ENCODE data around the gene WWP2. TPM values are rescaled to one million over a fixed set of nuclear protein-coding genes. Genes with fewer than 3 reads are reported as not detected.
"Not testable (repeated sequence)": the region's sequence is repeated elsewhere in the genome, so short reads cannot be mapped to it uniquely, and the experiment has no call there.

Gene WWP2
- total RNA-seq, 1 experiment from 2014 or later = 15.3 TPM

GRCh38 chr16:69941251-69942098 is 179.3 kb downstream of the WWP2 start:
- DNase-seq (ENCODE audit: low read depth) = no peak

- DNase-seq (ENCODE audit: low read depth) = no peak
Measured at GRCh38 chr16:69942099-69942491, 180.0 kb downstream of the WWP2 start.

GRCh38 chr16:69942627-69943170 is 180.6 kb downstream of the WWP2 start:
- no peak for DNase-seq (ENCODE audit: low read depth)

- DNase-seq (ENCODE audit: low read depth) = not testable (repeated sequence)
Measured at GRCh38 chr16:69943241-69944036, 181.3 kb downstream of the WWP2 start.

GRCh38 chr16:69950411-69950810 is 188.3 kb downstream of the WWP2 start:
- DNase-seq (ENCODE audit: low read depth) = not testable (repeated sequence)

- not testable (repeated sequence) for DNase-seq (ENCODE audit: low read depth)
Measured at GRCh38 chr16:69951017-69951671, 189.0 kb downstream of the WWP2 start, which contains the start of gene CLEC18A. Gene CLEC18A (plus strand): TSS chr16:69951334. CDS start chr16:69951367, 33 bp downstream.

GRCh38 chr16:69951672-69952031 is 189.5 kb downstream of the WWP2 start:
- DNase-seq (ENCODE audit: low read depth) = not testable (repeated sequence)

- DNase-seq (ENCODE audit: low read depth) = not testable (repeated sequence)
Measured at GRCh38 chr16:69952116-69952515, 190.0 kb downstream of the WWP2 start.

GRCh38 chr16:69952572-69953355 is 190.6 kb downstream of the WWP2 start:
- DNase-seq (ENCODE audit: low read depth) = not testable (repeated sequence)

- not testable (repeated sequence) for DNase-seq (ENCODE audit: low read depth)
Measured at GRCh38 chr16:69954241-69954640, 192.1 kb downstream of the WWP2 start.

GRCh38 chr16:69963312-69963711 is 201.2 kb downstream of the WWP2 start:
- DNase-seq (ENCODE audit: low read depth) = not testable (repeated sequence)

- not testable (repeated sequence) for DNase-seq (ENCODE audit: low read depth)
Measured at GRCh38 chr16:69964960-69965660, 203.0 kb downstream of the WWP2 start.

- DNase-seq (ENCODE audit: low read depth) = not testable (repeated sequence)
Measured at GRCh38 chr16:69965661-69966054, 203.5 kb downstream of the WWP2 start.

- not testable (repeated sequence) for DNase-seq (ENCODE audit: low read depth)
Measured at GRCh38 chr16:69967688-69968087, 205.6 kb downstream of the WWP2 start.

- DNase-seq (ENCODE audit: low read depth) = not testable (repeated sequence)
Measured at GRCh38 chr16:69968125-69968524, 206.0 kb downstream of the WWP2 start.

GRCh38 chr16:69969657-69970056 is 207.5 kb downstream of the WWP2 start:
- DNase-seq (ENCODE audit: low read depth) = not testable (repeated sequence)

- DNase-seq (ENCODE audit: low read depth) = not testable (repeated sequence)
Measured at GRCh38 chr16:69972120-69972519, 210.0 kb downstream of the WWP2 start.

- DNase-seq (ENCODE audit: low read depth) = not testable (repeated sequence)
Measured at GRCh38 chr16:69972935-69973334, 210.8 kb downstream of the WWP2 start.

GRCh38 chr16:69985196-69985595 is 223.1 kb downstream of the WWP2 start:
- not testable (repeated sequence) for DNase-seq (ENCODE audit: low read depth)

Data from HT1080 (cell line).